PC-9 (cell line): ENCODE results near the gene IFT88. TPM values are rescaled to one million over a fixed set of nuclear protein-coding genes. Genes with fewer than 3 reads are reported as not detected.

Experiments
- BruUV-seq: library from RNA; stranded (reverse); fragments of 400-500 nt; replicated peaks from 2 replicates; lab custom pipeline; 2021; lab: Mats Ljungman, UMichigan
- CTCF ChIA-PET: fragments of 300-600 bp; sonication (Branson Sonifier 250); formaldehyde crosslinking; loops from one replicate; lab custom pipeline; 2022; ENCODE audit warnings: antibody characterized with exemption; lab: Charles Lee
- POLR2A ChIA-PET: fragments of 300-600 bp; sonication (Branson Sonifier 250); formaldehyde crosslinking; loops from one replicate; lab custom pipeline; 2022; ENCODE audit warnings: antibody characterized with exemption; ENCODE audit not compliant: unreplicated experiment; lab: Charles Lee
- DNase-seq, 2 experiments: peaks; one replicate each; pipeline versions ENCODE4 v3.0.0 to v3.0.0-alpha.2; 2015 to 2022; ENCODE audit warnings: mixed read lengths in 1 of 2
- H2AFZ ChIP-seq: fragments of 200-600 bp; sonication (generic); 2 replicates; pipeline ENCODE4 v1.8.1; 2017; ENCODE audit warnings: antibody characterized with exemption
- H3F3A ChIP-seq: fragments of 200-600 bp; sonication (generic); 2 replicates; pipeline ENCODE4 v1.8.1; 2017; ENCODE audit warnings: antibody characterized with exemption, mild to moderate bottlenecking, low read depth; ENCODE audit not compliant: insufficient read depth
- H3K27ac ChIP-seq: fragments of 200-600 bp; sonication (generic); 2 replicates; pipeline ENCODE4 v1.6.1; 2016; ENCODE audit warnings: mixed run types
- H3K27me3 ChIP-seq: fragments of 200-600 bp; sonication (generic); 2 replicates; pipeline ENCODE4 v1.6.1; 2016; ENCODE audit warnings: low read depth, mixed run types; ENCODE audit not compliant: insufficient read depth
- H3K36me3 ChIP-seq: fragments of 200-600 bp; sonication (generic); 2 replicates; pipeline ENCODE4 v1.6.1; 2016; ENCODE audit warnings: low read depth, mixed run types
- H3K4me1 ChIP-seq: fragments of 200-600 bp; sonication (generic); replicated peaks from 2 replicates; pipeline ENCODE4 v1.6.1; 2016; ENCODE audit warnings: mixed run types; ENCODE audit not compliant: insufficient read depth
- H3K4me2 ChIP-seq: fragments of 200-600 bp; sonication (generic); 2 replicates; pipeline ENCODE4 v1.6.1; 2017; ENCODE audit warnings: mixed run types
- H3K4me3 ChIP-seq: fragments of 200-600 bp; sonication (generic); 2 replicates; pipeline ENCODE4 v1.6.1; 2016; ENCODE audit warnings: mixed run types
- H3K79me2 ChIP-seq: fragments of 200-600 bp; sonication (generic); 2 replicates; pipeline ENCODE4 v1.6.1; 2017; ENCODE audit warnings: low read depth, mixed run types
- H3K9me2 ChIP-seq: fragments of 200-600 bp; sonication (generic); 2 replicates; pipeline ENCODE4 v1.8.1; 2017; ENCODE audit warnings: mild to moderate bottlenecking; ENCODE audit not compliant: insufficient read depth
- H3K9me3 ChIP-seq: fragments of 200-600 bp; sonication (generic); 2 replicates; pipeline ENCODE4 v1.8.1; 2016; ENCODE audit warnings: low read depth; ENCODE audit not compliant: insufficient read depth
- H4K20me1 ChIP-seq: fragments of 200-600 bp; sonication (generic); 2 replicates; pipeline ENCODE4 v1.8.1; 2017; ENCODE audit not compliant: insufficient read depth
- EZH2 ChIP-seq: fragments of 200-600 bp; sonication (generic); IDR thresholded peaks from 2 replicates; pipeline ENCODE4 v1.8.0; 2017; ENCODE audit warnings: antibody characterized with exemption, low read depth
- intact Hi-C: fragments of 100-400 bp; cut with micrococcal nuclease; formaldehyde crosslinking; loops from one replicate; pipeline ENCODE4 v1.10.0; 2022; ENCODE audit not compliant: unreplicated experiment
- total RNA-seq: library from RNA; stranded (reverse); gene quantifications from 2 replicates; pipeline ENCODE4 v1.2.3, GENCODE V29; 2021
- TF ChIP-seq, protein P1 (sequence below): fragments of 200-600 bp; sonication (generic); conservative IDR thresholded peaks from 2 replicates; pipeline ENCODE4 v1.6.1; 2017; ENCODE audit warnings: mixed run types, antibody characterized with exemption, mild to moderate bottlenecking, moderate library complexity

Gene IFT88
- total RNA-seq, 1 experiment from 2014 or later, result 11.7 TPM

DNA sequence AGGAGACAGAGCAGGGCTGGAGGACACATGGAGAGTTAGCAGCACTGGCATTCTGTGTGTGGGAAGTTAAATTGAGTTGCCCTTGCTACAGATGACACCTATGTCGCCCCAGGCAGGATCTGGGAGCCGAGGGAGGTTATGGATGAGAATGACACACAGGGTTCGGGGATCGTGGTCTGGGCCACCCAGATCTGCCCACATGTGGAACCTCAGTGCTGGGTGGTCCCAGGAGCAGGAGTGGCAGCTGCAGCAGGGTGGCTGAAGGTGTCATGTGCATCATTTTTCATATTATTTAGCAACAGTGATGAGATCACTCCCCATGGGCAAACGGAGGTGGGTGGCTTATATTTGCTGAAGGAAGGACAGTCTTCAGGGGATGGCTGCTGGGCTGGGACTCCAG, 139.7 kb downstream of the IFT88 start:
- Histone ChIP-seq H3K4me2 (no peak overlapping the region), H3F3A (peaks cover 4% of the 10 kb centered on the region; the same call in 1 of the 2 replicates), H3K27me3 (no peaks in the 10 kb centered on the region), H3K4me3 (no peak overlapping the region), H3K27ac (no peak overlapping the region), H4K20me1 (no peaks in the 10 kb centered on the region), H3K4me1 (peaks cover 10% of the 10 kb centered on the region), H3K9me3 (no peaks in the 10 kb centered on the region), H3K36me3 (no peaks in the 10 kb centered on the region), H3K9me2 (no peaks in the 10 kb centered on the region), H2AFZ (no peak overlapping the region), H3K79me2 (0 out of 2 replicates have a peak, but pooled peaks cover 3% of the 10 kb centered on the region)
- POLR2A ChIA-PET, result no interaction called here
- DNase-seq, result no peak
- CTCF ChIA-PET, result no interaction called here
- TF ChIP-seq, protein P1, sequence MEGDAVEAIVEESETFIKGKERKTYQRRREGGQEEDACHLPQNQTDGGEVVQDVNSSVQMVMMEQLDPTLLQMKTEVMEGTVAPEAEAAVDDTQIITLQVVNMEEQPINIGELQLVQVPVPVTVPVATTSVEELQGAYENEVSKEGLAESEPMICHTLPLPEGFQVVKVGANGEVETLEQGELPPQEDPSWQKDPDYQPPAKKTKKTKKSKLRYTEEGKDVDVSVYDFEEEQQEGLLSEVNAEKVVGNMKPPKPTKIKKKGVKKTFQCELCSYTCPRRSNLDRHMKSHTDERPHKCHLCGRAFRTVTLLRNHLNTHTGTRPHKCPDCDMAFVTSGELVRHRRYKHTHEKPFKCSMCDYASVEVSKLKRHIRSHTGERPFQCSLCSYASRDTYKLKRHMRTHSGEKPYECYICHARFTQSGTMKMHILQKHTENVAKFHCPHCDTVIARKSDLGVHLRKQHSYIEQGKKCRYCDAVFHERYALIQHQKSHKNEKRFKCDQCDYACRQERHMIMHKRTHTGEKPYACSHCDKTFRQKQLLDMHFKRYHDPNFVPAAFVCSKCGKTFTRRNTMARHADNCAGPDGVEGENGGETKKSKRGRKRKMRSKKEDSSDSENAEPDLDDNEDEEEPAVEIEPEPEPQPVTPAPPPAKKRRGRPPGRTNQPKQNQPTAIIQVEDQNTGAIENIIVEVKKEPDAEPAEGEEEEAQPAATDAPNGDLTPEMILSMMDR, result no peak
- no peak for TF ChIP-seq EZH2
- BruUV-seq, result no TSS peak
- intact Hi-C loops, result no loop called here

GRCh38 chr13:20708216-20708615, 141.3 kb downstream of the IFT88 start:
- ChIA-PET POLR2A (interaction anchor here (0.7 kb wide), 1 partner anchor 277 kb away, joined by 28 read pairs; no protein-coding TSS in a partner anchor), CTCF (no interaction called here)
- no peaks in the 10 kb centered on the region for H3K4me1 ChIP-seq
- BruUV-seq, result no TSS peak
- no peaks in the 10 kb centered on the region for H3K27me3 ChIP-seq
- no peaks in the 10 kb centered on the region for H3K9me3 ChIP-seq
- H3K4me3 ChIP-seq, result no peak overlapping the region
- no peak for DNase-seq
- no peaks in the 10 kb centered on the region for H3K36me3 ChIP-seq
- no peak overlapping the region for H3K27ac ChIP-seq
- no peaks in the 10 kb centered on the region for H3K9me2 ChIP-seq
- TF ChIP-seq, protein P1, result no peak
- TF ChIP-seq EZH2, result no peak
- no peak overlapping the region for H2AFZ ChIP-seq
- peaks cover 4% of the 10 kb centered on the region; the same call in 1 of the 2 replicates for H3F3A ChIP-seq
- no peak overlapping the region for H3K4me2 ChIP-seq
- intact Hi-C loops, result no loop called here
- no peaks in the 10 kb centered on the region for H3K79me2 ChIP-seq
- H4K20me1 ChIP-seq, result 0 out of 2 replicates have a peak, but pooled peaks cover 4% of the 10 kb centered on the region

- no peak overlapping the region for H3K4me2 ChIP-seq
- H3K27me3 ChIP-seq, result no peaks in the 10 kb centered on the region
- no TSS peak for BruUV-seq
- no peaks in the 10 kb centered on the region for H3K79me2 ChIP-seq
- no peak overlapping the region for H2AFZ ChIP-seq
- TF ChIP-seq, protein P1, result no peak
- no peak for TF ChIP-seq EZH2
- 0 out of 2 replicates have a peak, but pooled peaks cover 4% of the 10 kb centered on the region for H4K20me1 ChIP-seq
- CTCF ChIA-PET, result no interaction called here
- H3K9me2 ChIP-seq, result no peaks in the 10 kb centered on the region
- H3F3A ChIP-seq, result peaks cover 4% of the 10 kb centered on the region; the same call in 1 of the 2 replicates
- POLR2A ChIA-PET, result no interaction called here
- H3K36me3 ChIP-seq, result no peaks in the 10 kb centered on the region
- H3K9me3 ChIP-seq, result no peaks in the 10 kb centered on the region
- H3K4me1 ChIP-seq, result no peaks in the 10 kb centered on the region
- no peak for DNase-seq
- H3K4me3 ChIP-seq, result no peak overlapping the region
- no peak overlapping the region for H3K27ac ChIP-seq
- intact Hi-C loops, result no loop called here
Observed at GRCh38 chr13:20709369-20709768, 142.4 kb downstream of the IFT88 start.
